HG02884 (cell line): ENCODE results near the gene ANKRD40.
"Not testable (repeated sequence)": the region's sequence is repeated elsewhere in the genome, so short reads cannot be mapped to it uniquely, and the experiment has no call there.

Experiments used
- ATAC-seq: cut with Tn5 transposase; IDR thresholded peaks from one replicate; pipeline ENCODE4 v1.9.1; 2021; ENCODE audit warnings: mild to moderate bottlenecking, moderate library complexity; ENCODE audit not compliant: unreplicated experiment

ANKRD40 gene

DNA sequence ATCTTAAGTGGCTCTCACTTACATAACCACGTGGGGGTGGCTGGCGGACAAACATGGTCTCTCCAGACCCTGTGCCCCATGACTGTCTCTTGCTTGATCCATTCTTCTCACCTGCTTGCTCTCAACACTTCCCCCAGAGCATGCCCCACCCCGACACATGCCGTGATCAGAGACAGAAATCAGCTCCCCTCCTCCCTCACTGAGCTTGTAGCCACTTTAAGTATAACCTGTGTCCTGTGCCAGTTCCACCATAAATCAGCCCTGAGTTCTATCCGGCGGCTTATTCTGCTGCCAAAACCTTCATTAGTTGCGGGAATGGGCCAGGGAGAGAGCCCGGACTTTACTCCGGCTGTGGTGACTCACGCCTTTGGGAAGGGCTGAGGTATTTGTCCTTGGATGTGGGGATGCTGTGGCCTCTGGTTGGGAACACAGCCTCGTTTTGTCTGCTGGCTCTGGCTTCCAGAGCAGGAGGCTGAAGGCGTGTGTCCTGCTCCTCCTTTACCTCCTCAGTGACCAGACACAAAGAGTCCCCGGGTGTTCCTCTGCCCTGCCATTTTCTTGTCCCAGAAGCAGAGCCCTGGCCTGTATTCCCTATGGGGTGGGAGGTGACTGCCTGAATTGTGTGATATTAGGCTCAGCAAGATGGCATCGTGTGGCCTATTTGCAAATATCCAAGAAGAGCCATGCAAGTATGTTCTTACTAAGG lies 21.1 kb downstream of the ANKRD40 start:
- no peak for ATAC-seq

DNA sequence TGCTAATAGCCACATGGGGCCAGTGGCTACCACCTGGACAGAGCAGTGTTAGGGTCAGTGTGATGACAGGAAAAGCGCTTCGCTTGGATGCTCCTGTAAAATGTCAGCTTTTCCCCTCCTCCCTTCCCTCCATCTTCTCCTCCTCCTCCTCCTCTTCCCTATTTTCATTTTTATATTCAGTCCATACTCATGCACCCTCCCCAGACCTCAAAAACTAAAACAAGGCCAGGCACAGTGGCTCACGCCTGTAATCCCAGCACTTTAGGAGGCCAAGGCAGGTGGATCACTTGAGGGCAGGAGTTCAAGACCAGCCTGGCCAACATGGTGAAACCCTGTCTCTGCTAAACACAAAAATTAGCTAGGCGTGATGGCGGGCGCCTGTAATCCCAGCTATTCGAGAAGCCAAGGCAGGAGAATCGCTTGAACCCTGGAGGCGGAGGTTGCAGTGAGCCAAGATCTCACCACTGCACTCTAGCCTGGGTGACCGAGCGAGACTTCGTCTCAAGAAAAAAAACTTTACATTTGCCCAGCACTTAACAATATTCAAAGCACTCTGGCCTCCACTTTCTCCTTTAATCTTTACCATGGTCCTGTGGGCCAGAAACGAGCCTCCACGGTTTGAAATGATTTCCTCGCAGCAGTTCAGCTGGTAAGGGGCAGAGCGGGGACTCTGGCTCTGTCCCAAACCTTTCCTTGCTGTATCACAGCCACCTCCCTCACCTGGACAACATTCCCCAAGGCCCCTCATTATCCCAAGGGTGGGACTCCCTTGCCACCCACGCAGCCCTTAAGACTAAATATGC lies 21.8 kb downstream of the ANKRD40 start:
- no peak for ATAC-seq

DNA sequence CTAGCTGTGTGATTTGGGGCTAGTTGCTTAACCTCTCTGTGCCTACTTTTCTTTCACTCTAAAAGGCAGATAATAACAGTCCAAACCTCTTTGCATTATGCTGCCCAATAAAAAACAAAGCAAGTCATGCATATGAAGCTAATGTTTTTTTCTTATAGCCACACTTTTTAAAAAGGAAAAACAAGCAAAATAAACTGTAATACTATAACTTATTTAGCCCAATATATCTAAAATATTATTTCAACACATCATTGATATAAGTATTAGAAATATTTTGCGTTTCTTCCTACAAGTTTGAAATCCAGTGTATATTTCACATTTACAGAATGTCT lies 22.4 kb downstream of the ANKRD40 start:
- ATAC-seq: no peak

DNA sequence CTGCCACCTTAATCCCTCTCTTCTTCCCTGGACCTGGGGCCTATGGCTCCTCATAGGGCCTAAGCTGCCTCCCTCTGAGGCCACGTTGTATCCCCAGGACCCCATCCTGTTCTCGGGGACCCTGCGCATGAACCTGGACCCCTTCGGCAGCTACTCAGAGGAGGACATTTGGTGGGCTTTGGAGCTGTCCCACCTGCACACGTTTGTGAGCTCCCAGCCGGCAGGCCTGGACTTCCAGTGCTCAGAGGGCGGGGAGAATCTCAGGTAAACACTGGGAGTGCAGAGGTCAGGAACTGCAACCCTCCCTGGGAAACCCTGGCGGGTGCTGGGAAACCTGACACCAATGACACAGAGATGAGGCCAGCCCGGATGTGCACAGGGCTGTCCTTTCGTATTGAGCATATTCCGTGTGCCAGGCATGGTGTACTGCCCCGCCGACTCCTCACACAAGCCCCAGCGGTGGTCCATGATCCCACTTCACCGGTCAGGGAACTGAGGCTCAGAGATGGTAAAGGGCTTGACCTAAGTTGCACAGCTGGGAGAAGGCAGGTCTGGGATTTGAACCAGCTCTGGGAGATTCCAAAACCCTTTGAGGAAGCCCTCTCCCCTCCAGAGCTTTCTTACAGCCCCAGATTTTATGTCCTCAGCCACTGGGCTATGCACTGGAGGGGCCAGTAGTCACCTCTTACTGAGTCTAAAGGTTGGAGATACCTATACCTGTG lies 22.9 kb downstream of the ANKRD40 start:
- ATAC-seq: no peak

DNA sequence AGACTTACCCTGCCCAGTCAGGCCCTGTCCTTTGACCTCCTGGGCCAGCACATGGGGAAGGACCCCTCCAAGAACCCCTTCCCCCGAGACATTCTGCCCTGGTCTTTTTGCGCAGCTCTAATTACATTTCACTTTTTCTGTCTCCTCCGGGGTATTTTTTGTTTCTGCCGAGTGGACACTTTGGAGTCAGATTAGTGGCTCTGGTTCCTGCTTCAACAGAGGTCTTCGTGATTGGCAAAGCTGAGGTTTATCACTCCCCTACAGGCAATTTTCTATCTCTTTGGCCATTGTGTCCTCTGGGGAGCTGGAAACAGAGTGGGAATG lies 23.5 kb downstream of the ANKRD40 start:
- no peak for ATAC-seq

DNA sequence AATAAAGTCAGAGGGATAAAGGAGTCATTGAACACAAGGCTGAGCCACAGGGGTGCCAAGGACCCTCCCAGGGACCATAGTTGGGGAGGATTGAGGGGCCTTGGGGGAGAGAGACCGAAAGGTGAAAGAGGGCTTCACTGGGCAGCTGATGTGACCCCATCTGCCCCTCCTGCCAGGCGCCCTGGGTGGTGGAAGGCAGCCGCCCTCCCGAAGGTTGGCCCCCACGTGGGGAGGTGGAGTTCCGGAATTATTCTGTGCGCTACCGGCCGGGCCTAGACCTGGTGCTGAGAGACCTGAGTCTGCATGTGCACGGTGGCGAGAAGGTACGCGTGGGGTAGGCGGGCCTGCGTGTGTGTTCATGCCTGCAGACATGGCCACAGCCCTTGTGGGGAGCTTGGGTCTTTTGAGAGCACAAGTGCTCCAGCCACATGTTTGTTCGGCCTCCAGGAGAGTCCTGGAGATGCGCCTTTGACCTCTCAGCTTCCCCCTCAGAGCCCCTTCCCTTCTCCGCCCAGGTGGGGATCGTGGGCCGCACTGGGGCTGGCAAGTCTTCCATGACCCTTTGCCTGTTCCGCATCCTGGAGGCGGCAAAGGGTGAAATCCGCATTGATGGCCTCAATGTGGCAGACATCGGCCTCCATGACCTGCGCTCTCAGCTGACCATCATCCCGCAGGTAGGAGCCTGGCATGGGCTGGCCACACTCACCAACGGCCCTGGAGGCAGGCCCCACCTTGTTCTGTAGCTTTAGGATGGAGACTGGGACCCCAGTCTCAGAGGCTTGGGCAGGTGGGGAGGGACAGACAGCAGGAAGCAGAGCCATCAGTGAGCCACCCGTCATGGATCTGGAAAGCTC lies 24.1 kb downstream of the ANKRD40 start:
- no peak for ATAC-seq

DNA sequence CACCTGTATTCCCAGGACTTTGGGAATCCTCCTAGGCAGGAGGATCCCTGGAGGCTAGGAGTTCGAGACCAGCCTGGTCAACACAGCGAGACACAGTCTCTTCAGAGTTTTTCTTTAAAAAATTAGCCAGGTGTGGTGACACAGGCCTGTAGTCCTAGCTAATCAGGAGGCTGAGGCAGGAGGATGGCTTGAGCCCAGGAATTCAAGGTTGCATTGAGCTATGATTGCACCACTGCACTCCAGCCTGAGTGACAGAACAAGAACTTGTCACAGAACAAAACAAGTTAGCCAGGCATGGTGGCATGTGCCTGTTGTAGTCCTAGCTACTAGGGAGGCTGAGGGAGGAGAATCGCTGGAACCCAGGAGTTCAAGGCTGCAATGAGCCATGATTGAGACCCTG lies 24.8 kb downstream of the ANKRD40 start:
- no peak for ATAC-seq

DNA sequence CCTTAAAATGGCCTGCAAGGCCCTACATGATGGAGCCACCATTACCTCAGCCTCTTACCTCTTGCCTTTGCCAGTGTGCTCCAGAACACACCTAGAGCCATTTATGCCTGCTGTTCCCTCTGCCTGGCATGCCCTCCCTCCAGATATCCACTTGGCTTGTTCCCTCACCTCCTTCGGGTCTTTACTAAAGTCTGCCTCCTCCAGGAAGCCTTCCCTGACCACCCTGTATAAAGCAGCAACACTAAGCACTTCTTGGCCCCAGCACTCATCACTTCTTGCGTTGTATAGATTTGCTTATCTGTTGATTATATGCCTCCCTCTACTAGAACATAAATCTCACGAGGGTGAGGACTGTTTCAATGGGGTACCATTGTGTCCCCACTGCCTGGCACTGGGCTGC lies 25.3 kb downstream of the ANKRD40 start:
- no peak for ATAC-seq

DNA sequence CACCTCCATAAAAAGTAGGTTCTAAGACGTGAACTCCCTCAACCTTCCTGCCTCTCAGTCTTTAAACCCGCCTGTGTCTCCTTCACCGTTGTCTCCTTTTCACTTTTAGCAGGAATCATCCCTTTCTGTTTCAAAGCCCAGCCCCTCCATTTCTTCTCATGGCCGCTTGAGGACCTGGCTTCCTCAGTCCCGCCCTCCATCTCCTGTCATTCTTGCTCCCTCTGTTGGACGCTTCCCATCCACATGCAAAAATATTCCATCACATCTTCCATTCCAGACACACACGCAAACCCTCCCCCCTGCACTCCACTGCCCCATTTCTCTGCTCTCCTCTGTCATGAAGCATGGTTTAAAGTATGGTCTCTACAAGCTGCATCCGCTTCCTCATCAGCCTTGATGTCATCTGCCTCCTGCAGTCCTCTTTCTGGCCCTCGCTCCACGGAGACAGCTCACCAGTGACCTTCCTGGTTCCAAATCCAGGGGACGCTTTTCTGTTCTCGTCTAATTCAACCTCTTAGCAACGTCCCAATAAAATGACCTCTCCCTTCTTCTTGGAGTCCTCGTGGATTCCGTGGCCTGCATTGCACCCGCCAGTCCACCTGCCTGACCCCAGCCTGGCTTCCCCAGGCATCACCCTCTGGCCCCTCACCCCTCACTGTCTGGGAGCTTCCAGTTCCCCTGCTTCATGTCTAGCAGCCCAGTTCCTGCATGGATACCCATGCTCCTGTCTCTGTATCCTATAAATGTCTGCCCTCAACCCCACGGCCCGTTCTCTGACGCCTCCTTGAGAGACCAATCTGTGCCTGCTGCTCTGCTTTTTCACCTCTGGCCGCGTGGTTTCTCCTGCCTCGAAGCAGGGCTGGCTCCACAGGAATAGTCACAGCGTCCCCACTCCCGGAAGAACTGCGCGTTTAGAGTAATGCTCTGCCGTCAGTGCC lies 26.2 kb downstream of the ANKRD40 start:
- no peak for ATAC-seq

DNA sequence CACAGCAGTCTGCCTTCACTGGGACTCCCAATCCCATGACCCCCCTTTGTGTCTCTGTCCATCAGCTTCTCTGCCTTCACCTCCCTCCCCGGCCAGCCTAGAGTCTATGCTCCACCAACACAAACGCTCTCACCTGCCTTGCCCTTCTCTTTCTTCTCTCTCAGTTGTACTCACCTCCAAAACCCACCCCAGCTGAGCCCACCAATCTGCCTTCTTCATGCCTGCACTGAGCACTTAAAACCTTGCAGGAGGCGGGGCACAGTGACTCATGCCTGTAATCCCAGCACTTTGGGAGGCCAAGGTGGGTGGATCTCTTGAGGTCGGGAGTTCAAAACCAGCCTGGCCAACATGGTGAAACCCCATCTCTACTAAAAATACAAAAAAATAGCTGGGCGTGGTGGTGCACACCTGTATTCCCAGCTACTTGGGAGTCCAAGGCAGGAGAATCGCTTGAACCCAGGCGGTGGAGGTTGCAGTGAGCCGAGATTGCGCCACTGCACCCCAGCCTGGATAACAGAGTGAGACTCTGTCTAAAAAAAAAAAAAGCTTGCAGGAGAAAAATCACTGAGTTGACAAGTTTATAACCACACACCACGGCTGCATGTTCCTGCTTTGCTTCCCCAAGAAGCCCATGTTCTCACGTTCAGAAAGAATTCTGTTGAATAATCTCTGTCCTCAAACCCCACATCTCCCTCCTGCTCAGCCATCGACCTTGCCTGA lies 27.0 kb downstream of the ANKRD40 start:
- not testable (repeated sequence) for ATAC-seq

DNA sequence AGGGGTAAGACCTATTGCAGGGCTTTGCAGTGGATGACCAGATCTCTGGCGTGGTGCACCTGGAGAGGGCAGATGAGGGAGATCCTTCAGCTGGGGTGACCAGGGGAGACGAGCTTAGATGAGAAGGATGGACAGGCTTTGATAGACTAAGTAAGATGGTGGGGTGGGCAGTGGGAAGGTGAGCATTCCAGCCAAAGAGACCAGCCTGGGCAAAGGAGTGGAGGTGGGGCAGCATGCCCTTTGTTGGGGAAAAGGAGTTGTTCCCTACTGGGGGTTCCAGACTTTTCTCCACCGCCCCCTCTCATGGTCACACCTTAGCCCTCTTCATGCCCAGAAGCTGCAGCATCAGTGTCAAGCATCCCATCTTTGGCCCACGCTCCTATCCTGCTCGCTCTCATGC lies 27.6 kb downstream of the ANKRD40 start:
- ATAC-seq: no peak

DNA sequence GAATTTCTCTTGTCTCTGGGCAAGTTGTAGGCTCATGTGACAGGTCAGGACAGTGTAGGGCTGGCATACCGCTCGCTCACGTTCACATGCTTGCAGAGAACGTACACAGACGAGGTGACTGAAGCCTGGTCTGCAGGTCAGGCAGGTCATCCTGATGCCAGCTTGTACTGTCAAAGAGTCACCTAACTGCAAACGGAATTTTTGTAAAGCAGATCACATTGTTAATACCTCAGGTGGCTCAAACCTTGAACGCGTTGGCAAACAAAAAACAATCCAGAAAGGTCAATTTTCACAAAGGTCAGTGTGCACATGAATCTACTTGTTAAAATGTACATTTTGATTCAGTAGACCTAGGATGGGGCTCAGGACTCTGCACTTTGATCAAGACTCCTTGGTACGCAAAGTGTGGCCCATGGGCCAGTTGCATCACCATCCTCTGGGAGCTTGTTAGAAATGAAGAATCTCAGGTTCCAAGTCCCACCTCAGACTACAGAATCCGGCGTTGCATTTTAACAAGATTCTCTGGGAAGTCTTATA lies 28.6 kb downstream of the ANKRD40 start:
- ATAC-seq: no peak

DNA sequence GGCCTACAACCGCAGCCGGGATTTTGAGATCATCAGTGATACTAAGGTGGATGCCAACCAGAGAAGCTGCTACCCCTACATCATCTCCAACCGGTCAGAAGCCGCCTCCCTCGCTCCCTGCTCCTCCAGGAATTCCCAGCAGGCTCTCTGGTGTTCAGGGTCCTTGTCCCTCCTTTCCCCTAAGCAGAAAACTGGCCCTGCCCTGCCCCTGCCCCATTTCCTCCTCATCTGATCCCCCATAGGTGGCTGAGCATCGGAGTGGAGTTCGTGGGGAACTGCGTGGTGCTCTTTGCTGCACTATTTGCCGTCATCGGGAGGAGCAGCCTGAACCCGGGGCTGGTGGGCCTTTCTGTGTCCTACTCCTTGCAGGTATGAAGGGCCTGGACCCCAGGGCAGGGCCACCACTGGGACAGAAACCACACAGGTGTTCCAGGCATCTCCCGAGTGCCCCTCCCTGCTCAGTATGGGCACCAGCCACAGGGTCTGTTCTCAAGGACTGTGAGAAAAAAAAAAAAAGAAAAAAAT lies 29.8 kb downstream of the ANKRD40 start:
- no peak for ATAC-seq

DNA sequence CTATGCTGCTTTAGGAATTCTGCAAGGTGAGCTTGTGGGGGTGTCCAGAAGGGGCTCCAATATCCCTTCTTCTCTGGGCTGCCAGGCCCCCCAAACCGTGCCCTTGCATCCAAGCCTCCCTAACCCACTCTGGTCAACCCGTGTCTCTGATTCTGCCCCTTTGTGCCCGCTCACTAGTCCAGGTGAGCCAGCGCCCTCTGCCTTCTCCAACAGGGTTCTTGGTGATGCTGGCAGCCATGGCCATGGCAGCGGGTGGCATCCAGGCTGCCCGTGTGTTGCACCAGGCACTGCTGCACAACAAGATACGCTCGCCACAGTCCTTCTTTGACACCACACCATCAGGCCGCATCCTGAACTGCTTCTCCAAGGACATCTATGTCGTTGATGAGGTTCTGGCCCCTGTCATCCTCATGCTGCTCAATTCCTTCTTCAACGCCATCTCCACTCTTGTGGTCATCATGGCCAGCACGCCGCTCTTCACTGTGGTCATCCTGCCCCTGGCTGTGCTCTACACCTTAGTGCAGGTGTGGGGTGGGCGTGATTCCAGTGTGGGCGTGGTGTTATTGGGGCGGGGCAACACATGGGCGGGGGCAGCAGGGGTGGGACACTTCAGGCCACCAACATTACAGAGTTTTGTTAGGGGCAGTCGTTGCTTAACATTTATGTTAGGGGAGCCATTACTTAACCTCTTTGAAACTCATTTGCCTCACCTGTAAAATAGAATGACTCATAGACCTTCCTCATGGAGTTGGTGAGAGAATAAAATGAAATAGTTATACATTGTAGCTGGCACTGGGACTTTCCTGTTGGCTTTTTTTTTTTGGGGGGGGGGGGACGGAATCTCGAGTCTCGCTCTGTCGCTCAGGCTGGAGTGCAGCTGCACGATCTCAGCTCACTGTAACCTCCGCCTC lies 31.4 kb downstream of the ANKRD40 start:
- no peak for ATAC-seq

DNA sequence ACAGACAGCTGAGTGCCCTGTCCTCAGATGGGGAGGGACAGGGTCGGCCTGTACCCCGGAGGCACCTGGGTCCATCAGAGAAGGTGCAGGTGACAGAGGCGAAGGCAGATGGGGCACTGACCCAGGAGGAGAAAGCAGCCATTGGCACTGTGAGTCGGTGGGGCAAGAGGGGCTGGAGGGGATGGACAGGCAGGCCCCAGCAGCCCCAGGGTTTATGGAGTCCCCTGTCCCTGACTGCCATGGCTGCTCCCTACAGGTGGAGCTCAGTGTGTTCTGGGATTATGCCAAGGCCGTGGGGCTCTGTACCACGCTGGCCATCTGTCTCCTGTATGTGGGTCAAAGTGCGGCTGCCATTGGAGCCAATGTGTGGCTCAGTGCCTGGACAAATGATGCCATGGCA lies 32.1 kb downstream of the ANKRD40 start:
- no peak for ATAC-seq

DNA sequence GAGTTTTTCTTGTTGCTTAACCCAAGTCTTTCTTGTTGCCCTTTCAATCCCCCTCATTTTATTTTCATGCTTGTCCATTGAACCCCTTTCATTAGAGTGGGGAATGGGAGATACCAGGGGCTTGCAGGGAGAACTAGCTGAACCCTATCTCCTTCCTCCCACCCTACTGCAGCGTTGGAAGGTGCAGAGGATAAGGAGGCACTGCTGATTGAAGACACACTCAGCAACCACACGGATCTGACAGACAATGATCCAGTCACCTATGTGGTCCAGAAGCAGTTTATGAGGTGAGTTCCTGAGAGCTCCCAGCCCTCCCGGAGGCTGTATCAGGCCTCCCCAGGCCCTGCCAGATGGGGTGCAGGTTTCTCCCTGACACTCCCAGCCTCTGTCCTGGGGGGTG lies 32.5 kb downstream of the ANKRD40 start:
- no peak for ATAC-seq

DNA sequence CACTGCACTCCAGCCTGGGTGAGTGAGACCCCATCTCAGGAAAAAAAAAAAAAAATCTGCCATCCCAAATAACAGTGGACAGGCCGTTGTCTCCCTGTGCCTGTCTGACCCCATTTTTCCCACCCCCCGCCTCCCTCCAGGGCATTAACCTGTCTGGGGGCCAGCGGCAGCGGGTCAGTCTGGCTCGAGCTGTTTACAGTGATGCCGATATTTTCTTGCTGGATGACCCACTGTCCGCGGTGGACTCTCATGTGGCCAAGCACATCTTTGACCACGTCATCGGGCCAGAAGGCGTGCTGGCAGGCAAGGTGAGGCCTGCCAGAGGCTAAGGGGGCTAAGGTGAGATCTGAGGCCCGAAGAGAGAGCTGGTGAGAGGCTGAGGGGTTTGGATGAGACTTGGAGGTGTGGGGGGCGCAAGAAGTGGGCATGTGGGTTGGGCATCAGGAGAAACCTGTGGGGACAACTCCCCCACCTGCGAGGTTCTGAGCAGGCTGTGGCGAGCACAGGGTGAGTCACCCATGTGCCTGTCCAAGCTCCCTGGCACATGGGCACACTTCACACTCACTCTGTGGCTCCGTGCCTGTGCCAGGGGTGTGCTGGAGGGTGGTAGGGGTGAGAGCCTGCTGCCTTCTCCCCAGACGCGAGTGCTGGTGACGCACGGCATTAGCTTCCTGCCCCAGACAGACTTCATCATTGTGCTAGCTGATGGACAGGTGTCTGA lies 34.7 kb downstream of the ANKRD40 start:
- no peak for ATAC-seq
